Mesothelial cell of epicardium (in vitro differentiated cells): Measurements from ENCODE around the gene KREMEN1. TPM values are rescaled to one million over a fixed set of nuclear protein-coding genes. Genes with fewer than 3 reads are reported as not detected.

Experiments
- DNase-seq, 2 experiments: peaks; one replicate each; pipeline ENCODE4 v3.0.0; 2021; ENCODE audit warnings: low spot score in 2 of 2; ENCODE audit not compliant: unreplicated experiment in 2 of 2
- H3K27ac Mint-ChIP-seq: 2 replicates; pipeline ENCODE4 v1.8.0; 2021; ENCODE audit warnings: mixed read lengths
- H3K27me3 Mint-ChIP-seq: 2 replicates; pipeline ENCODE4 v1.8.0; 2021; ENCODE audit warnings: low read depth, mixed read lengths
- H3K36me3 Mint-ChIP-seq: 2 replicates; pipeline ENCODE4 v1.8.0; 2021; ENCODE audit warnings: mixed read lengths
- H3K4me1 Mint-ChIP-seq: 2 replicates; pipeline ENCODE4 v1.8.0; 2021; ENCODE audit warnings: mixed read lengths
- H3K4me3 Mint-ChIP-seq: 2 replicates; pipeline ENCODE4 v1.8.0; 2021; ENCODE audit warnings: mild to moderate bottlenecking, moderate library complexity, mixed read lengths
- H3K9me3 Mint-ChIP-seq: 2 replicates; pipeline ENCODE4 v1.8.0; 2021; ENCODE audit warnings: mixed read lengths
- CTCF ChIP-seq: fragments of 200-600 bp; sonication (generic); IDR thresholded peaks from one replicate; pipeline ENCODE4 v1.5.0; 2021; ENCODE audit warnings: antibody characterized with exemption; ENCODE audit not compliant: unreplicated experiment
- total RNA-seq: library from RNA; stranded (reverse); gene quantifications from 3 replicates; pipeline ENCODE4 v1.2.1, GENCODE V29; 2021

Gene KREMEN1
- total RNA-seq, 1 donor from 2014 or later, result 24.4 TPM

DNA sequence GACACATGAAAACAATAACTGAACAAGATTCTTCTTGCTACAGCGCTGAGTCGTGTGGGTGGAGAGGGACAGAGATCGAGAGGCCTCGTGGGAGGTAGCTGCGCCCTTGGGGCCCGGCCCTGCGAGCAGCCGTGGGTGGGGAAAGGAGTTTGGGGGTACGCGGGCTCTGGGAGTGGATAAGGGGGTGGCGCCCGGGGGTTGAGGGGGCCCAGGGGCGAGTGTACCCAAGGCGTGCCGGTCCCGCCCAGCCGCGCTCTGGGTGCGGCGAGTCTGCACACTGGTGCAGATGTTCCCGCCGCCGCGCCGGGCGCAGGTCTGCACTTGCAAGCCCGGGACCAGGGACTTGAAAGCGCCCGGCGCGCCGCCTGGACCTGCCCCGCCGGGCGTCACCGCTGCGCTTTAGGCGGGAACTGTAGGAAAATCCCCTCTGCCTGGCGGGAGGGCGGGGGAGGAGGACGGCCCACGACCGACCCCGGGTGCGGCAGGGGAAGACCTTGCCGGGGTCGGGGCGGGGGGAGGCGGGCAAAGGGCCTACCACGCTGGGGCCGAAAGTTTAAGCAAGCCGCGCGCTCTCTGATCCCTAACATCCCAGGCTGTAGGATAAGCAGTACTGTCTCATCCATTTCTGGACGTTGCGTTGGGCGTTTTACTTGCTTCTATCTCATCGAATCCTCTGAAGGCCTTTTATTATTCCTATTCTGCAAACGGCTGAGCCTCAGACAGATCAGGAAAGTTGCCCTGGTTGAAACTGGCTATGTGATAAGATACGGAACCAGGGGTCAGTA lies 1.4 kb upstream of the KREMEN1 start:
- H3K4me3 Mint-ChIP-seq, result peak overlapping the region; percentile 69
- peak; percentile 45 to 69 for DNase-seq

GRCh38 chr22:29072193-29072978 lies 449 bp upstream of the KREMEN1 start:
- no peaks in the 10 kb centered on the region for H3K9me3 Mint-ChIP-seq
- H3K27me3 Mint-ChIP-seq, result peaks cover 10% of the 10 kb centered on the region
- no peak overlapping the region for H3K27ac Mint-ChIP-seq
- peak overlapping the region; percentile 69 for H3K4me3 Mint-ChIP-seq
- H3K4me1 Mint-ChIP-seq, result peaks cover 27% of the 10 kb centered on the region
- DNase-seq, result peak; percentile 85 to 90
- no peak for TF ChIP-seq CTCF
- no peaks in the 10 kb centered on the region for H3K36me3 Mint-ChIP-seq

More for the DNA sequence above, 1.4 kb upstream of the KREMEN1 start:
- no peaks in the 10 kb centered on the region for H3K9me3 Mint-ChIP-seq
- no peak overlapping the region for H3K27ac Mint-ChIP-seq
- H3K36me3 Mint-ChIP-seq, result no peaks in the 10 kb centered on the region
- H3K4me1 Mint-ChIP-seq, result peaks cover 29% of the 10 kb centered on the region
- no peak for TF ChIP-seq CTCF
- peaks cover 10% of the 10 kb centered on the region for H3K27me3 Mint-ChIP-seq

- TF ChIP-seq CTCF, result no peak
- DNase-seq, result peak; percentile 40 to 71
- peak overlapping the region; percentile 84 for H3K4me3 Mint-ChIP-seq
- peaks cover 32% of the 10 kb centered on the region for H3K4me1 Mint-ChIP-seq
- H3K27ac Mint-ChIP-seq, result no peak overlapping the region
- H3K27me3 Mint-ChIP-seq, result peaks cover 10% of the 10 kb centered on the region
- no peaks in the 10 kb centered on the region for H3K9me3 Mint-ChIP-seq
- H3K36me3 Mint-ChIP-seq, result no peaks in the 10 kb centered on the region
Observed at GRCh38 chr22:29073618-29074275, 912 bp downstream of the KREMEN1 start.

DNA sequence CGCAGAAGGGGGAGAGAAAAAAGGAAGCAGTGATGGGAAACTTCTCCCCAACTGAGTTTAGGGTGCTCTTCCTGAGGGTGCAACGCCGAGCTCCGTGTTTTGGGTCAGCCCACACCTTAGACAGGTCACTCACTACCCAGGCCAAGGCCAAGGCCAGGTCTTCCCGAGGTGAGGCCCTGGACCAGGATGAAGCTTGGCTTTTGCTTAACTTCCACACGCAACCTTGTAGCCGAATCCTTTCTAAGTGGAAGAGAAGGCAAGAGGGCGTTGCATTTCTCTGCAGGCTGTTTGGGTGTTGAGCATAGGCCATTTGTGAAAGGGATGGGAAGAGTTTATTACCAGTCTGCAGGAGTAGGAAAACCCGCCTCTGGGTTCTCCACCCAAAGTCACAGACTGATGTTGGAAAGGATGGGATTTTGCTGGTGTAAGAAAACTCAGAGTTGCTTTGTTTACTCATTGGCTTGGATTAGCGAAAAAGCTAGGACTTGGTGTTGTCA lies 1.5 kb downstream of the KREMEN1 start:
- Mint-ChIP-seq H3K36me3 (no peaks in the 10 kb centered on the region), H3K27ac (no peak overlapping the region), H3K4me3 (peak overlapping the region; percentile 84), H3K27me3 (peaks cover 10% of the 10 kb centered on the region), H3K4me1 (peaks cover 37% of the 10 kb centered on the region), H3K9me3 (no peaks in the 10 kb centered on the region)
- no peak for DNase-seq
- no peak for TF ChIP-seq CTCF

DNA sequence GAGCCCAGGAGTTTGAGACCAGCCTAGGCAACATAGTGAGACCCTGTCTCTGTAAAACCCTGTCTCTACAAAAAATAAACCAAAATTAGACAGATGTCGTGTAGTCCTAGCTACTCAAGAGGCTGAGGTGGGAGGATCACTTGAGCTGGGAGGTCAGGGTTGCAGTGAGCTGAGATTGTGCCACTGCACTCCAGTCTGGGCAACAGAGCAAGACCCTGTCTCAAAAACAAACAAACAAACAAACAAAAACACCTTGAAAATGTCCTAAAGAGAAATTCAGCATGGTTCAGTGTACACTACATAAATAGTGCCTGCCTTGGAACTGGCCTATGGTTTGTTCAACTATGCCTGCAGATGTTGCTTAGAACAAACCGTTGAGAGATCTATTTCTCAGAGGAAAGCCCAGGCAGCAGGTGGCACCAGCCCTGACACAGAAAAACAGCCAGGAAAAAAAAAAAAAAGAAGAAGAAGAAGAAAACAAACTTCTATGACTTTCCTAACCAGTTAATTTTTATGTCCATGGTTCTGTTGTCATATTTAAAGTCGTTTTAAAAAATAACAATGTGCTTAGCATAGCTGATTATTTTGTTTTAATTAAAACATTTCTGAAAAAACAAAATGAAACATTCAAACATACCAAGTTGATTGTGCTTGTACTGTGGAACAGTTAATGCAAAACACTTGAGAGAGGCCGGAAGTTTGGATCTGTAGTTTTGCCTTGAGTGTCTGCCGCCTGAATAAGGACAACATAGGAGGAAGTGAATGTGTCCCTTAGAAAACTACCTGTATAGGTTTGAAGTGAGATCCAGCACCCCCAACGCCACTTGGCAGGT lies 5.4 kb downstream of the KREMEN1 start:
- no peak for TF ChIP-seq CTCF
- H3K4me1 Mint-ChIP-seq, result peaks cover 49% of the 10 kb centered on the region
- no peaks in the 10 kb centered on the region for H3K9me3 Mint-ChIP-seq
- peak overlapping the region; percentile 87 for H3K27ac Mint-ChIP-seq
- H3K36me3 Mint-ChIP-seq, result no peaks in the 10 kb centered on the region
- H3K27me3 Mint-ChIP-seq, result no peaks in the 10 kb centered on the region
- no peak for DNase-seq
- no peak overlapping the region for H3K4me3 Mint-ChIP-seq
